ENCODE results near the gene PTBP1. TPM values are rescaled to one million over a fixed set of nuclear protein-coding genes. Genes with fewer than 3 reads are reported as not detected.

PTBP1 gene
- total and polyA plus RNA-seq, 4 donors = 72.9 to 147 (median 87.3) TPM

GRCh38 chr19:772063-772462 lies 25.2 kb upstream of the PTBP1 start:
- no peak for DNase-seq (ENCODE audit: low spot score)
- H3K4me1 ChIP-seq (ENCODE audit: control insufficient read depth in 4 of 4, insufficient read depth in 4 of 4, low read length in 3 of 4) = no peaks in the 10 kb centered on the region
- WGBS = 89% methylated on average over 5 of the region's 5 CpGs

More at GRCh38 chr19:772063-772462, 25.2 kb upstream of the PTBP1 start:
- TF ChIP-seq YY1 (IDR thresholded peaks at IDR 0.05) (no peak), CTCF (IDR thresholded peaks at IDR 0.05; ENCODE audit: low read depth, low read length, missing input control) (no peak), JUND (IDR thresholded peaks at IDR 0.05) (no peak), GABPA (IDR thresholded peaks at IDR 0.05 in 1 of 2, conservative IDR thresholded peaks at IDR 0.05 in 1 of 2) (no peak), FOXA1 (IDR thresholded peaks at IDR 0.05) (no peak), HNF4G (IDR thresholded peaks at IDR 0.05) (no peak), RAD21 (IDR thresholded peaks at IDR 0.05) (no peak), FOXA2 (IDR thresholded peaks at IDR 0.05) (no peak), SP1 (IDR thresholded peaks at IDR 0.05) (no peak), NR2F2 (IDR thresholded peaks at IDR 0.05) (no peak), HNF4A (conservative IDR thresholded peaks at IDR 0.05) (no peak), EGR1 (IDR thresholded peaks at IDR 0.05; ENCODE audit: low read depth in 2 of 2) (no peak), TAF1 (conservative IDR thresholded peaks at IDR 0.05) (no peak), RXRA (IDR thresholded peaks at IDR 0.05) (no peak)
- TF ChIP-seq, protein P1, sequence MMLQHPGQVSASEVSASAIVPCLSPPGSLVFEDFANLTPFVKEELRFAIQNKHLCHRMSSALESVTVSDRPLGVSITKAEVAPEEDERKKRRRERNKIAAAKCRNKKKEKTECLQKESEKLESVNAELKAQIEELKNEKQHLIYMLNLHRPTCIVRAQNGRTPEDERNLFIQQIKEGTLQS (IDR thresholded peaks at IDR 0.05) = no peak
- TF ChIP-seq, protein P2, sequence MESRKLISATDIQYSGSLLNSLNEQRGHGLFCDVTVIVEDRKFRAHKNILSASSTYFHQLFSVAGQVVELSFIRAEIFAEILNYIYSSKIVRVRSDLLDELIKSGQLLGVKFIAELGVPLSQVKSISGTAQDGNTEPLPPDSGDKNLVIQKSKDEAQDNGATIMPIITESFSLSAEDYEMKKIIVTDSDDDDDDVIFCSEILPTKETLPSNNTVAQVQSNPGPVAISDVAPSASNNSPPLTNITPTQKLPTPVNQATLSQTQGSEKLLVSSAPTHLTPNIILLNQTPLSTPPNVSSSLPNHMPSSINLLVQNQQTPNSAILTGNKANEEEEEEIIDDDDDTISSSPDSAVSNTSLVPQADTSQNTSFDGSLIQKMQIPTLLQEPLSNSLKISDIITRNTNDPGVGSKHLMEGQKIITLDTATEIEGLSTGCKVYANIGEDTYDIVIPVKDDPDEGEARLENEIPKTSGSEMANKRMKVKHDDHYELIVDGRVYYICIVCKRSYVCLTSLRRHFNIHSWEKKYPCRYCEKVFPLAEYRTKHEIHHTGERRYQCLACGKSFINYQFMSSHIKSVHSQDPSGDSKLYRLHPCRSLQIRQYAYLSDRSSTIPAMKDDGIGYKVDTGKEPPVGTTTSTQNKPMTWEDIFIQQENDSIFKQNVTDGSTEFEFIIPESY (IDR thresholded peaks at IDR 0.05) = no peak
- TF ChIP-seq, protein P3, sequence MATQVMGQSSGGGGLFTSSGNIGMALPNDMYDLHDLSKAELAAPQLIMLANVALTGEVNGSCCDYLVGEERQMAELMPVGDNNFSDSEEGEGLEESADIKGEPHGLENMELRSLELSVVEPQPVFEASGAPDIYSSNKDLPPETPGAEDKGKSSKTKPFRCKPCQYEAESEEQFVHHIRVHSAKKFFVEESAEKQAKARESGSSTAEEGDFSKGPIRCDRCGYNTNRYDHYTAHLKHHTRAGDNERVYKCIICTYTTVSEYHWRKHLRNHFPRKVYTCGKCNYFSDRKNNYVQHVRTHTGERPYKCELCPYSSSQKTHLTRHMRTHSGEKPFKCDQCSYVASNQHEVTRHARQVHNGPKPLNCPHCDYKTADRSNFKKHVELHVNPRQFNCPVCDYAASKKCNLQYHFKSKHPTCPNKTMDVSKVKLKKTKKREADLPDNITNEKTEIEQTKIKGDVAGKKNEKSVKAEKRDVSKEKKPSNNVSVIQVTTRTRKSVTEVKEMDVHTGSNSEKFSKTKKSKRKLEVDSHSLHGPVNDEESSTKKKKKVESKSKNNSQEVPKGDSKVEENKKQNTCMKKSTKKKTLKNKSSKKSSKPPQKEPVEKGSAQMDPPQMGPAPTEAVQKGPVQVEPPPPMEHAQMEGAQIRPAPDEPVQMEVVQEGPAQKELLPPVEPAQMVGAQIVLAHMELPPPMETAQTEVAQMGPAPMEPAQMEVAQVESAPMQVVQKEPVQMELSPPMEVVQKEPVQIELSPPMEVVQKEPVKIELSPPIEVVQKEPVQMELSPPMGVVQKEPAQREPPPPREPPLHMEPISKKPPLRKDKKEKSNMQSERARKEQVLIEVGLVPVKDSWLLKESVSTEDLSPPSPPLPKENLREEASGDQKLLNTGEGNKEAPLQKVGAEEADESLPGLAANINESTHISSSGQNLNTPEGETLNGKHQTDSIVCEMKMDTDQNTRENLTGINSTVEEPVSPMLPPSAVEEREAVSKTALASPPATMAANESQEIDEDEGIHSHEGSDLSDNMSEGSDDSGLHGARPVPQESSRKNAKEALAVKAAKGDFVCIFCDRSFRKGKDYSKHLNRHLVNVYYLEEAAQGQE (IDR thresholded peaks at IDR 0.05) = no peak
- TF ChIP-seq, protein P4, sequence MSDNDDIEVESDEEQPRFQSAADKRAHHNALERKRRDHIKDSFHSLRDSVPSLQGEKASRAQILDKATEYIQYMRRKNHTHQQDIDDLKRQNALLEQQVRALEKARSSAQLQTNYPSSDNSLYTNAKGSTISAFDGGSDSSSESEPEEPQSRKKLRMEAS (IDR thresholded peaks at IDR 0.05) = no peak
- Histone ChIP-seq H3K4me3 (ENCODE audit: low read depth in 1 of 3, low read length in 3 of 3) (no peak overlapping the region), H3K36me3 (ENCODE audit: control insufficient read depth in 4 of 4, insufficient read depth in 3 of 4, low read depth in 1 of 4, low read length in 3 of 4) (no peaks in the 10 kb centered on the region), H3K9ac (ENCODE audit: low read depth in 1 of 2, low read length in 2 of 2) (no peak overlapping the region), H3K27ac (ENCODE audit: low read depth in 1 of 2, low read length in 2 of 2) (no peak overlapping the region), H3K9me3 (ENCODE audit: control insufficient read depth in 4 of 4, low read length in 3 of 4) (no peaks in the 10 kb centered on the region), H3K27me3 (ENCODE audit: control insufficient read depth in 4 of 4, insufficient read depth in 4 of 4, low read length in 3 of 4) (no peaks in the 10 kb centered on the region)

All from liver (tissue), 9 donors.